ENCODE results near the gene AUNIP. TPM values are rescaled to one million over a fixed set of nuclear protein-coding genes. Genes with fewer than 3 reads are reported as not detected.

Gene AUNIP
- total RNA-seq, 1 donor from 2014 or later, result 1.5 TPM

DNA sequence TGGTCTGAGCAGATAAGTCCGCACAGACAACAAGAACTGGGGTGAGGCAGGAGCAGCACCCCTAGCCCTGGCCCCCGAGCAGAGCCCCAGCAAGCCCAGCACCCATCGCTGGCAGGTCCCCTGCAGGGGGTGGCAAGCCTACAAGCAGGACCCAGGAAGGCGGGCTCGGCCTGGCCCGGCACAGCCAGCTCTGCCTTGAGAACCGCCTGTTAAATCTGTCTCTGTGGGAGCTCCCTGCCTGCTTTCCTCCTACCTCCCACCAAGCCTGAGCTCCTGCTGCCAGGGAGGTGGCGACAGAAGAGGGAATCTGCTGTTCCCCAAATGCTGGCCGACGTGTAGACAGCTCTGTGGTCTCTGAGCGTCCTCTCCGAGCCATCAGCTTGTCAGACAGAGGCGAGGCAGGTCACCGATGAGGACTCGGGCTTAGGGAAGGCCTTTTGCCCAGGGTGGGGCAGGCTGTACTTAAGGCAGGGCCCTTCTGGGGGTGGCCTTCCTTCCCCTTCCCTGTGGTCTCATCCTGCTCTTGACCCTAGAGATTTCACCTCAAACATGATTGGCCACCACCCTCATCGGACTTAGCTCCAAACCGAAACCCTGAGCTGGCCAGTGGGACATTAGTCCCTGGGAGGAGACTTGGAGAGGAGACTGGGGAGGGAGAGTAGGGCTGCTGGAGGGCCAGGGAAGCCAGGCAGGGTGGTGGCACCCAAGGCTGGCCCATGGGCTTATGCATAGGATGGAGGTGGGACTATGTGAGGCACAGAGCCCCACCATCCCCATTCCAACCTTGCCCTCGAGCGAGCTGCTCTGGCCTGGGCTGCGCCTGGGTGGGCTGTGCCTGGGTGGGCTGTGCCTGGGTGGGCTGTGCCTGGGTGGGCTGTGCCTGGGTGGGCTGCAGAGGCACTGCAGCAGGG lies 51.5 kb downstream of the AUNIP start:
- H3K27ac ChIP-seq, result no peak overlapping the region
- H3K9me3 ChIP-seq, result no peaks in the 10 kb centered on the region
- no peak for TF ChIP-seq POLR2A (IDR thresholded peaks at IDR 0.05)
- TF ChIP-seq POLR2AphosphoS5 (IDR thresholded peaks at IDR 0.05; ENCODE audit: insufficient read depth in 1 of 2, low read depth in 1 of 2), result no peak
- TF ChIP-seq CTCF (IDR thresholded peaks at IDR 0.05), result no peak
- peaks cover 51% of the 10 kb centered on the region for H3K4me1 ChIP-seq
- no peak for DNase-seq (ENCODE audit: extremely low spot score in 2 of 2)
- peaks cover 0 to 19% of the 10 kb centered on the region in 2 donors for H3K36me3 ChIP-seq
- no peak overlapping the region for H3K4me3 ChIP-seq
- no peaks in the 10 kb centered on the region for H3K27me3 ChIP-seq
- intact Hi-C loops (cut with DNase I), result no loop called here

- Histone ChIP-seq H3K36me3 (peaks cover 0 to 19% of the 10 kb centered on the region in 2 donors), H3K4me1 (peaks cover 64% of the 10 kb centered on the region), H3K27ac (peak overlapping the region; percentile 68), H3K27me3 (no peaks in the 10 kb centered on the region), H3K4me3 (no peak overlapping the region), H3K9me3 (no peaks in the 10 kb centered on the region)
- TF ChIP-seq POLR2A (IDR thresholded peaks at IDR 0.05), result no peak
- TF ChIP-seq POLR2AphosphoS5 (IDR thresholded peaks at IDR 0.05; ENCODE audit: insufficient read depth in 1 of 2, low read depth in 1 of 2), result no peak
- no peak for TF ChIP-seq CTCF (IDR thresholded peaks at IDR 0.05)
- intact Hi-C loops (cut with DNase I), result no loop called here
- no peak for DNase-seq (ENCODE audit: extremely low spot score in 2 of 2)
These were observed 52.8 kb downstream of the AUNIP start for GRCh38 chr1:25806418-25806817.

DNA sequence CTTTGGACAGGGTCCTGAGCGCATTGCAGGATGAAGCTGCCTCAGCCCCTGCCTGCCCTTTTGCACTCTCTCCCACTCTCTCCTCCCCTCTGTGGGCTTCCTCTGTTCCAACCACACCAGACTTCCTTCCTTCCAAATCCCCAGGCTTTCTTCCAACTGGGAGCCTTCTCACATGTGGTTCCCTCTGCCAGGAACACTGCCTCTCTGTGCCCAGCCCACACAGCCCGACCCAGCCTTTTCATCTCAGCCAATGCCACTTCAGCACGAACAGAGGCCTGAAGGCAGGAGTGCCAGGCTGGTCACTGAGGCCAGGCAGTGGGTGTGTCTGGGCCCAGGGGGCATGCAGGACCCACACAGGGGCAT lies 53.4 kb downstream of the AUNIP start:
- Histone ChIP-seq H3K36me3 (peaks cover 0 to 19% of the 10 kb centered on the region in 2 donors), H3K4me3 (no peak overlapping the region), H3K9me3 (no peaks in the 10 kb centered on the region), H3K27ac (peak overlapping the region; percentile 68), H3K4me1 (peaks cover 66% of the 10 kb centered on the region), H3K27me3 (no peaks in the 10 kb centered on the region)
- TF ChIP-seq POLR2A (IDR thresholded peaks at IDR 0.05), result no peak
- TF ChIP-seq POLR2AphosphoS5 (IDR thresholded peaks at IDR 0.05; ENCODE audit: insufficient read depth in 1 of 2, low read depth in 1 of 2), result no peak
- TF ChIP-seq CTCF (IDR thresholded peaks at IDR 0.05), result no peak
- intact Hi-C loops (cut with DNase I), result no loop called here
- no peak for DNase-seq (ENCODE audit: extremely low spot score in 2 of 2)

GRCh38 chr1:25804964-25805862 lies 54.0 kb downstream of the AUNIP start:
- no peak overlapping the region for H3K4me3 ChIP-seq
- no peaks in the 10 kb centered on the region for H3K9me3 ChIP-seq
- TF ChIP-seq CTCF (IDR thresholded peaks at IDR 0.05) (no peak), POLR2A (IDR thresholded peaks at IDR 0.05) (no peak), POLR2AphosphoS5 (IDR thresholded peaks at IDR 0.05; ENCODE audit: insufficient read depth in 1 of 2, low read depth in 1 of 2) (no peak)
- H3K4me1 ChIP-seq, result peaks cover 64% of the 10 kb centered on the region
- DNase-seq (ENCODE audit: extremely low spot score in 2 of 2), result no peak
- H3K27ac ChIP-seq, result peak overlapping the region; percentile 68
- intact Hi-C loops (cut with DNase I), result no loop called here
- peaks cover 0 to 17% of the 10 kb centered on the region in 2 donors for H3K36me3 ChIP-seq
- H3K27me3 ChIP-seq, result no peaks in the 10 kb centered on the region
